ENCODE results near the gene FXN.
"Not testable (repeated sequence)": the region's sequence is repeated elsewhere in the genome, so short reads cannot be mapped to it uniquely, and the experiment has no call there.

- not testable (repeated sequence) for TF ChIP-seq CTCF (IDR thresholded peaks at IDR 0.05); EZH2 (IDR thresholded peaks at IDR 0.05; ENCODE audit: borderline replicate concordance, insufficient read depth, low read depth, low read length, poor library complexity, severe bottlenecking)
These were observed 73.2 kb downstream of the FXN start for GRCh38 chr9:69108706-69109105.

Data from B cell (primary cell).